ENCODE results near the gene NR3C1.

The NR3C1 gene

DNA sequence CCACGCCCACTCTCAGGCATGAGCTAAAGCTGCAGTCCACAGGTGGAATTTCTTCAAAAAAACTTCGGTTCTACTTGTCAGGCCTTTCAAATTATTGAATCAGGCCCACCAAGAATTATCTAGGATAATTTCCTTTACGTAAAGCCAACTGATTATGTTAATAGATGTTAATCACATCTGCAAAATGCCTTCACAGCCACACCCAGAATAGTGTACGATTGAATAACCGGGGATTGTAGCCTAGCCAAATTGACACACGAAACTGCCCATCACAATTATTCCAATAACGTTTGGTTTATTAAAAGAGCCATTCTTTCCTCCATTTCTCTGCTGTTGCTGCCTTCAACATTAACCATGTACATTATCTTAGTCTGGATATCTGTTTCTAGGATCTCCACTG lies 148.7 kb downstream of the NR3C1 start:
- TF ChIP-seq, protein P1, sequence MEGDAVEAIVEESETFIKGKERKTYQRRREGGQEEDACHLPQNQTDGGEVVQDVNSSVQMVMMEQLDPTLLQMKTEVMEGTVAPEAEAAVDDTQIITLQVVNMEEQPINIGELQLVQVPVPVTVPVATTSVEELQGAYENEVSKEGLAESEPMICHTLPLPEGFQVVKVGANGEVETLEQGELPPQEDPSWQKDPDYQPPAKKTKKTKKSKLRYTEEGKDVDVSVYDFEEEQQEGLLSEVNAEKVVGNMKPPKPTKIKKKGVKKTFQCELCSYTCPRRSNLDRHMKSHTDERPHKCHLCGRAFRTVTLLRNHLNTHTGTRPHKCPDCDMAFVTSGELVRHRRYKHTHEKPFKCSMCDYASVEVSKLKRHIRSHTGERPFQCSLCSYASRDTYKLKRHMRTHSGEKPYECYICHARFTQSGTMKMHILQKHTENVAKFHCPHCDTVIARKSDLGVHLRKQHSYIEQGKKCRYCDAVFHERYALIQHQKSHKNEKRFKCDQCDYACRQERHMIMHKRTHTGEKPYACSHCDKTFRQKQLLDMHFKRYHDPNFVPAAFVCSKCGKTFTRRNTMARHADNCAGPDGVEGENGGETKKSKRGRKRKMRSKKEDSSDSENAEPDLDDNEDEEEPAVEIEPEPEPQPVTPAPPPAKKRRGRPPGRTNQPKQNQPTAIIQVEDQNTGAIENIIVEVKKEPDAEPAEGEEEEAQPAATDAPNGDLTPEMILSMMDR (IDR thresholded peaks at IDR 0.05; ENCODE audit: low read length, missing control alignments), result no peak
- no peak overlapping the region for H3K4me3 ChIP-seq (replicated peaks; ENCODE audit: low read depth, low read length)
- no peak for DNase-seq (ENCODE audit: low read depth)

DNA sequence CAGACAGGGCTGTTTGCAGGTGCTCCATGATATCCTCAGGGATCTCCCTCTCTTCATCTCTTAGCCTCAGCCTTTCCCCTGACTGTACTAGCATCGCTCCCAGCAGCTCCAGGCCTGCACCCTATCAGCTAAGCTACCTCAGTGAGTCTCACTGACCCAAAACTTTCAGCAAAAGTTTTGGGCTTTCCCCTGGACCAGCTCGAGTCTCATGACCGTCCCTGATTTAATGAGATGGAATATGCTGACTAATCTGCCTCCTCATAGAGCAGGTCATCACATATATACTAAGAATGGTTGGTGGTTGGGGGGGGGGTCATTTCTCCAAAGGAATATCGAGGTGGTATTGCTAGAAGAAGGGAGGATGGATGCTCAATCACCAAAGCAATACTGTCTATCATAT lies 151.5 kb downstream of the NR3C1 start:
- TF ChIP-seq, protein P1 (IDR thresholded peaks at IDR 0.05; ENCODE audit: low read length, missing control alignments), result no peak
- no peak overlapping the region for H3K4me3 ChIP-seq (replicated peaks; ENCODE audit: low read depth, low read length)
- no peak for DNase-seq (ENCODE audit: low read depth)

DNA sequence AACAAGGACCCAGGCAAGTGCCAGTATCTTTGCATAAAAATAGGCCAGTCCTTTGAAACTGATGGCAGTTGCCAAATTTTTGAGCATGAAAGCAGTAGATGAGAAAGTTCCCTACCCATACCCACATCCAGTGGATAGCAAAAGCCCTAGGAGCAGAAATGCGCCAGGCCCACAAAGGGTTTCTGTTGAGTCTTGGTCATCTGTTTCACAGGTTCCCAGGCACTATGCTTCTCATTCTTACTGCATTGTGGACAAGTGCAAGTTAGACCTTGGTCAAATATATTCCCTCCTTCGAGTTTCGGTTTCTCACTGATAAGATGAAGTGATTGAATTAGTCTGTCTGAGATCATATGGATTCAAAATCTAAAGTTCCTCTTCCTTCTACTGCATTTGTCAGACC lies 152.3 kb downstream of the NR3C1 start:
- no peak overlapping the region for H3K4me3 ChIP-seq (replicated peaks; ENCODE audit: low read depth, low read length)
- no peak for DNase-seq (ENCODE audit: low read depth)
- TF ChIP-seq, protein P1 (IDR thresholded peaks at IDR 0.05; ENCODE audit: low read length, missing control alignments), result no peak

DNA sequence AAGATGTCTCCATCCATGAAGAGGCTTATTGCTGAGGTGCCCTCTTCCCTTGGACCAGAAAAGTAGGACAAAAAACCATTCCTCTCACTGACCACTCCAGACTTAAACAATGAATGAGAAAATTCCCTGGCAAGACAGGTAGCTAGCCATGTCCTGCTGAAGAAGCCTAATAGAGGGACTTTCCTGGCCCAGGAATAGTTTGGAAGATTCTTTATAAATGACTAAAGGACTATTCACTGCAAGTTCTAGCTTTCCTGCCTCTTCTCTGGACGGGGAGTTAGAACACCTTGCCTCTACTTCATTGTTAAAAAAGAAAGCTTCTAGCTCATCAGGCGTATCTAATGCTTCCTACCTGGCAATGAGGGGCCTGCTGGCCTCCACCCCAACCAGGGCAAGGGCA lies 153.6 kb downstream of the NR3C1 start:
- TF ChIP-seq, protein P1 (IDR thresholded peaks at IDR 0.05; ENCODE audit: low read length, missing control alignments), result no peak
- no peak for DNase-seq (ENCODE audit: low read depth)
- H3K4me3 ChIP-seq (replicated peaks; ENCODE audit: low read depth, low read length), result no peak overlapping the region

DNA sequence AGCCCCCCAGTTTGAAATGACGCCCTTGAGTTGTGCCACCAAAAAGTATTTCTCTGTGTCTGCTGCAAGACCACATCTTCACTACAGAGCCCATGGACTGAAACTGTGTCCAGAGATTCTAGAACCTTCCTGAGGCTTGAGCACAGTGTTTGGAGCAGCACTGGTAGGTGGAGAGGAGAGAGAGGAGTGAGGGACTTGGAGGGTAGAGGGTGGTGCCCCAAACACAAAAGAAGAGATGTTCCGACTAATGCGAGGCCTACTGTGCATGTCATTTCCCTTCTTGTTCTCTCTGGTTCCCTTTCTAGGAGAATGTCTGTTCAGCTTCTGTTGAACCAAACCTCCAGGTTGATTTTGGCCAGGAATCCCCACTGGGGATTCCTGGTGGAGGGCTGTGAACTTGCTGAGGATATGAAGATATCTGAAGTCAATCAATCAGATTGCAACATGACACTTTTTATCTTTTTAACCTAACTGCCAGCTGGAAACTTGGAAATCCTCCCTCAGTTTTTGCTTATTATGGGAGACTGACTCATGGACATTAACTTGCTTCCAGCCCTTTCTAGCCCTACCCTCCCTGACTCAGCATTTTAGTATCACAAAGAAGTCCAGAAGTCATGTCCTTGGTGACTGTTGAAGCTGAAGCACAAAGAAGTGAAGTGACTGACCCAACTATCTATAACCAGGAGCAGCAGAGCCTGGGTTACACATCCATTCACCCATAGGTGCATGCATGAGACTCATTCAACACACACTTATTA lies 154.5 kb downstream of the NR3C1 start:
- peak; percentile 65 for DNase-seq (ENCODE audit: low read depth)
- no peak overlapping the region for H3K4me3 ChIP-seq (replicated peaks; ENCODE audit: low read depth, low read length)
- TF ChIP-seq, protein P1 (IDR thresholded peaks at IDR 0.05; ENCODE audit: low read length, missing control alignments), result no peak

DNA sequence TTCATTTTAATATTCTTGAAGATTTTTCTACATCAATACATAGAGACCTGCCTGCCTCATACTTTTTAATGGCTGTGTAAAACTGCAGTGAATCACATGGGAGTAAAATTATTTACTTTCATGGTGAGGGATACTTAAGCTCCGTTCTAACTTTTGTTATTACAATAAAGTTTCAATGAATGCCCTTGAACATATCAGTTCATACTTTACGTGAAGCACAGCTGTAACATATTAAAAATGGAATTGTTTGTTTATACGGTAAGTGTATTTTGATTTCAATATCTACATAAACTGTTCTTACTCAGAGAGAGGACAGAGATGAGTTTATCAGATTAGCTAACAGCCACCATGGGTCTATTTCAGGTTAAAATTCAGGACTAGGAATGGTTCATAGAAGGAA lies 155.1 kb downstream of the NR3C1 start:
- TF ChIP-seq, protein P1 (IDR thresholded peaks at IDR 0.05; ENCODE audit: low read length, missing control alignments), result no peak
- DNase-seq (ENCODE audit: low read depth), result no peak
- no peak overlapping the region for H3K4me3 ChIP-seq (replicated peaks; ENCODE audit: low read depth, low read length)
